ENCODE results near the gene FXYD3. TPM values are rescaled to one million over a fixed set of nuclear protein-coding genes. Genes with fewer than 3 reads are reported as not detected.
"Not testable (repeated sequence)": the region's sequence is repeated elsewhere in the genome, so short reads cannot be mapped to it uniquely, and the experiment has no call there.

FXYD3 gene
- total RNA-seq, 1 donor from 2014 or later: 0.68 TPM

DNA sequence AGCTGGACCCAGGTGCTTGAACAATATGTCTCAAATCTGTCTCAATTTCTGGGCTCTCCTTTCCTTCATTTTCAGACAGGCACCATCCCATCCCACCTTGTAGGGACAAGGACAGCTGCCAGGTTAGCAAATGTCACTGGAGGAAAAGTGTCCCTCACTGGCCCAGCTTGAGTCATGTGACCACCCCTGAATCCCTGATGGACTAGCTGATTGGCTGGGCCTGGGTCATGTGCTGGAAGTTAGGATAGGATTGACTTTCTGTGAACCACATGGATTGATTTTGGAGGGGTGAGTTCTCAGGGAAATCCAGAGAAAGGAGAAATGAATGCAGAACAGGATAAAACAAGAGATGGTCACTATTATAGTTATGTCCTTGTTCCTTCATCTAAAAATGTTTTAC, 28.2 kb upstream of the FXYD3 start:
- DNase-seq: no peak

GRCh38 chr19:35088131-35088913, 27.3 kb upstream of the FXYD3 start:
- peak; percentile 34 for DNase-seq

- DNase-seq: no peak
These were observed 26.1 kb upstream of the FXYD3 start for GRCh38 chr19:35089554-35089953.

DNA sequence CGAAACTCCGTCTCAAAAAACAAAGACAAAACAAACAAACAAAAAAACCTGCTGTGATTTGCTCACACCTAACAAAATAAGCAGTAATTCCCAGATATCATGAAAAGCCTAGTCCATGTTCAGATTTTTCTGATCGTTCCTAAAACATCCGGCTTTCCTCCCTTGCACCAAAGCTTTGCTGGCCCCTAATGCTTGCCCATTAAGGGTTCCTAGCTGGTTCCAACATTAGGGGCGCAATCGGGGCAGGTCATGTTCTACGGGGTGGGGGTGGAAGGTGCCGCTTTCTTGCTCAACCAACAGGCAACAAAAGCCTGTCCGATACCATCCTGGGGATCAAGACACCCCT, 25.5 kb upstream of the FXYD3 start:
- DNase-seq: no peak

DNA sequence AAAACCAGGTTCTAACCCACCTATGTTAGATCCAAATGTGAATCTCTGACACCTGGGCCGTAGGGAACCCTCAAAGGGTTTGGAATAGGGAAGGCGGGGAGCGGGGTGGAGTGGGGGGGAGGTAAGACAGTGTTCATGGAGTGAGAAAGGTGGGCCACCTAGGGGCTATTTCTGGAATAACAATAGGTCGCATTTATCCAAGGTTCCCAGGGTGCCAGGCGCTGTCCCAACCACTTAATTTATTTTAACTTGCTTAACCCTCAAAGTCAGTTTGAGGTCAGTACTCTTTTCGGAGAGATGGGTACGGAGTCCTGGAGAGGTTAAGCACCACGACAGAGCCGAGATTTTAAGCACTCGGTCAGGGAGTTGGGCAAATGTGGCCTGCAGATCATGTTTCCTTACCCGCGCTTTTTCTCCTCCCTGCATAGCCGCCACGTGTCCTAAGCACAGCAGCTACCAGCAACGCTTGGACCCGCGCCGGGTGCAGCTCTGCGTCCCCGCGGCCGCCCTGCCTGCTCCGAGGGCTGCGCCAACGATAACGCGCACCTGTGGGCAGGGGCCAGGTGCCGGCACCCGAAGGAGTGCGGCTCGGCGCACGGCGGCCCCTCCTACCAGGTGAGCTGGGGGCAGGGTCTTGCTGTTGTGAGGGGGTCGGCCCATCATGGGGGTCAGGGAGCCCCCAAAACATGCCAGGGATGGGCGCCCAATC, 25.0 kb upstream of the FXYD3 start:
- DNase-seq: peak; percentile 72

DNA sequence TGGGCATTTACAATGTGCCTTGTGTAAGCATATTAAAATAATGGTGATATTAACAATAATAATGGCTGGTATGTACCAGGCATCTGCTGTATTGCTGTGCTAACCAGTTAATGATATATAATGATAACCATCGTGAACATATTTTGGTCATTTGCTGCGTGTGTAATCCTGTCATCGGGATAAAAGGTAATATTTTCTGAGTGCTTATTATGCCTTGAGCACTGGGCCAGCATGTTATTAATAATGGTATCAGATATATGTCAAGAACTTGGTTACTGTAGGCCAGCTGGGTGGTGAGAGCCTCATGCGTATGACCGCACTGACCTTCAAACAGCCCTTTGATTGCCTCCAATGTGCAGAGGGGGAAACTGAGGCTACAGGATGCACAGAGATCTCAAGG, 22.2 kb upstream of the FXYD3 start:
- no peak for DNase-seq

DNA sequence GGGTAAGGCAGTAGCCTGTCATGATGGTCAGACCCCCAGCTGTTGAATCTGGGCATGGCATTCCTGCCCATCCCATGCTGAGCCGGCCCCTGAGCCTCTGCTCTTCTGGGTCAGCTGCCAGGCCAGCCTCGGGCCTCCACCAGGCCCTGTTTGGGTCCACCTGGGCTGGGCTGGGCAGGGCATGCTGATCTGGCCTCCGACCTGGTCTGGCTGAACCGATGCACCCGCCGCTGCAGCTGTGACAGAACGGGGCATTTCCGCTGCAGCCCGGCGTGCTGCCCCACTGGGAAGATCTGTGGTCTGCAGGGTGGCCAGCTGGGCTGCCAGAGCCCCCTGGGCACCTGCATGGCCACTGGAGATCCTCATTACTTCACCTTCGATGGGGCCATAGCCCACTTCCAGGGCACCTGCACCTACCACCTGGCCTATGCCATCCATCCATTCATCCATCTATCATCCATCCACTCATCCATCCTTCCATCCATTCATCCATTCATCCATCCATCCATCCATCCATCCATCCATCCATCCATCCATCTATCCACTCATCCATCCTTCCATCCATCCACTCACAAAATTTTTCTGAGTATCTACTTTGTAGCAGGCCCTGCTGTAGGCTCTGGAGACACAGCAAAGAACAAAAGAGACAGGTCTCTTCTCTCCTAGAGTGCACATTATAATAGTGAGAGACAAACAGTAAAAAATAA, 21.5 kb upstream of the FXYD3 start:
- DNase-seq: no peak

DNA sequence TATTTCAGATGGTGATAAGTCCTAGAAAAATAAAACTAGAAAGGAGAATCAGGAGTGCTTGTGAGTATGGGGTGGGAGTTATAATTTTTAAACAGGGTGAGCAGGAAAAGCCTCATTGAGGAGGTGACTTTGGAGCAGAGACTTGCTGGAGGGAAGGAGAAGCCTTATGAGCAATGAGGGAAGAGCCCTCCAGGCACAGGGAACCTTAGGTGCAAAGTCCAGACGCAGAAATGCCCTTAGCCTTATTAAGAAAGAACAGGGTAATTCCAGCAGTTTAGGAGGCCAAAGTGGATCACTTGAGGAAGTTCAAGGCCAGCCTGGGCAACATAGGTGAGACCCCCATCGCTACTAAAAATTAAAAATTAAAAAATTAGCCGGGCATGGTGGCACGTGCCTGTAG, 21.0 kb upstream of the FXYD3 start:
- DNase-seq: no peak

DNA sequence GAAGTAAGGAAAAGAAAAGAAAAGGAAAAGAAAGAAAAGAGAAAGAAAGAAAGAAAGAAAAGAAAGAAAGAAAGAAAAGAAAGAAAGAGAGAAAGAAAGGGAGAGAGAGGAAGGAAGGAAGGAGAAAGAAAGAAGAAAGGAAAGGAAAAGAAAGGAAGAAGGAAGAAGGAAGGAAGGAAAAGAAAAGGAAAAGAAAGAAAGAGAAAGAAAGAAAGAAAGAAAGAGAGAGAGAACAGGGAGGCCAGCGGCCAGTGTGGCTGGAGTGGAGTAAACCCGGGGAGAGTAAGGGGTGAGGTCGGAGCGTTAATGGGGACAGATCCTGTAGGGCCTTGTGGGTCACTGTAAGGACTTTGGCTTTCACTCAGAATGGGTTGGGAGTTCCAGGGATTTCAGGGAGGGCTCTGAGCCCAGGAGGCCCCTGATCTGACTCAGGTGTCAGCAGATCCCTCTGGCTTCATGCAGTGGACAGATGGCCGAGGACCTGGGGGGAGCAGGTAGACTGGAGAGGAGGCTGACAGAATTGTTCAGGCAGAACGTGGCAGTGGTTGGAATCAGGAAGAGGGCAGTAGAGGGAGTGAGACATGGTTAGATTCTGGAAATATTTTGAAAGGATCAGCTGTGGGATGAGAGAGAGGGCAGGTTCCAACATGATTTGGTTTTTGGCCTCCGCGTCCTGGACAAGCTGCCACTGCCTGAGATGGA, 19.8 kb upstream of the FXYD3 start:
- no peak for DNase-seq

- no peak for DNase-seq
These were observed 17.1 kb upstream of the FXYD3 start for GRCh38 chr19:35098413-35099049.

DNA sequence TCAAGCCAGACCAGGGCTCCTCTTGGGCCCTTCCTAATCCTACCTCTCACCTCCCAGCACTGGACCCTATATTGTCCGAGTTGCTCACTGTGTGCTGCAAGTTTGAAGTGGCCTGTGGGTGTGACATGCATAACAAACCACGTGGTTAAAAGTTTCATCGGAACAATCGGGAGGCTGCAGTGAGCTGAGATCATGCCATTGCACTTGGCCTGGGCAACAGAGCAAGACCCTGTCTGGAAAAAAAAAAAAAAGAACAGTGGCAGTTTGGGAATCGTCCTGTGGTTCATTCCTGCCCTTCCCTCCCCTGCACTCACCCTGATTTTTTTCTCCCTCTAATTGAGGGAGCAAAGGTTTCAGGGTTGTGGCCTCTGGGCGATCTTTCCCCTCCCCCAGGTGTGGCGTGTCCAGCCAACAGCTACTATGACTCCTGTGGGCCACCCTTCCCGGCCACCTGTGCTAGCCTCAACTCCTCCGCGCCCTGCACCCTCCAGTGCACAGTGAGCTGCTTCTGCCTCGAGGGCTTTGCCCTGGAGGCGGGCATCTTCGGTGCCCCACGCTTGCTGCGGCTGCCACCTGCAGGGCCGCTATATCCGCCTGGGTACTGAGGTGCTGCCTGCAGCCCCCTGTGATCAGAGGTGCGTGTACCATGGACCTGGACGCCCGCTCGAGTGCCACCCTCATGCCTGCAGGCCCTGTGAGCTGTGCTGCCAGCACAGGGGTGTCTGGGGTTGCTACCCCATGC, 16.3 kb upstream of the FXYD3 start:
- no peak for DNase-seq

DNA sequence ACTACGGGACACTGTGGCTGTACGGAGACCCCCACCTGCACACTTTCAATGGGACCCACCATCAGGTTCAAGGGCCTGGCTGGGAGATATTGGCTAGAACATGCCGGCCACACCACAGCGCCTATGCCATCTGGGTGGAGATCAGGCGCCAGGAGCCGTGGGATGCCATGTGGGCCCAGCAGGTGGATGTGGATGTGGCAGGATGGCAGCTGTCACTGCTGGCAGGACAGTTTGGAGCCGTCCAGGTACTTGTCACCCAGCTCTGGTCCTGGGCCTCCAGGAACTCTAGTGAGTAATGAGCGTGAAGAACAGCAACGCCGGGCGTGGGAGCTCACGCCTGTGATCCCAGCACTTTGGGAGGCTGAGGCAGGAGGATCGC, 15.7 kb upstream of the FXYD3 start:
- DNase-seq: no peak

GRCh38 chr19:35100588-35101533, 14.8 kb upstream of the FXYD3 start:
- DNase-seq: no peak

- not testable (repeated sequence) for DNase-seq
These were observed 13.7 kb upstream of the FXYD3 start for GRCh38 chr19:35101949-35102348.

GRCh38 chr19:35103614-35104013, 12.0 kb upstream of the FXYD3 start:
- not testable (repeated sequence) for DNase-seq

DNA sequence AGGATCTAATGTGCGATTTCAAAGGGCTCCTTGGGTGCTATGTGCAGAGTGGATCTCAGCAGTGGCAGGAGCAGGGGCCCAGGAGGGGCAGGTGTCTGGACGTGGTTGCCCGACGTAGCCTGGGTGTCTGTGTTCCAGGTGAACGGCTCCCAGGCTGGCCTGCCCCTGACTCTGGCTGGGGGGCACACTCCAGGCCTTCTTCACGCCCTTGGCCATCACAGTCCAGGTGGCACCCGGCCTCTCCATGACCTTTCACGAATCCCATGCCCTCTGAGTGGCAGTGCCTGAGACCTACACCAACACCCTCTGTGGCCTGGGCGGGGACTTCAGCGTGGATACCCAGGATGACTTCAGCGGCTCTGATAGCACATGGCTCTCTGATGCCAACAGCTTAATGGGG, 11.3 kb upstream of the FXYD3 start:
- DNase-seq: no peak

DNA sequence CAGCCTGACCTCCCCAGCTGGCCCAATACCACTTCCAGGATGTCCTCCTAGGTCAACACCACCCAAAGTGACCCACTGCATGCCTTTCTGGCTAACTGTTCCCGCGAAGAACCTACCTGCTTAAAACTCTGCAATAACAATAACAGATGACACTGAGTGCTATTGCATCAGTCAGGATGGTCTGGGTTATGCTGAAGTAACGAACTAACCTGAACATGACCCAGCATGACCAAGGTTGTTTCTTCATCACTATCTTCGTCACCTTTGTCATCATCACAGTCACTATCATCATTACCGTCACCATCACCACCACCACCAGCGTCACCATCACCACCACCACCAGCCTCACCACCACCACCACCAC, 10.6 kb upstream of the FXYD3 start:
- no peak for DNase-seq

GRCh38 chr19:35105411-35106290, 10.0 kb upstream of the FXYD3 start:
- DNase-seq: no peak

DNA sequence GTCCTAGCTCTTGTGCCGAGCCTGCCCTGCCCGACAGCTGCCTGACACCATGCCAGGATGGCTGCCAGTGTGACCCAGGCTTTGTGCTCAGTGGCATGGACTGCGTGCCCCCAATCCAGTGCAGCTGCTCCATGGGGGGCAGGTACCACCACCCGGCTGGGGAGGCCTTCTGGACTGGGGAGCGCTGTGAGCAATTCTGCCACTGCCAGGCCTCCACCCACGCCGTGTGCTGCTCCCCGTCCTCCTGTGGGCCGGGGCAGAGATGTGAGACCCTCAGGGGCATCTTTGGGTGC, 9.4 kb upstream of the FXYD3 start:
- no peak for DNase-seq

Data from dermis blood vessel endothelial cell (primary cell).